Endothelial cell of umbilical vein (primary cell): ENCODE data around the gene MMP2. TPM values are rescaled to one million over a fixed set of nuclear protein-coding genes. Genes with fewer than 3 reads are reported as not detected.

Source experiments
- BruUV-seq: library from RNA; stranded (reverse); fragments of 400-500 nt; replicated peaks from 2 replicates; lab custom pipeline; 2021; lab: Mats Ljungman, UMichigan
- CTCF ChIA-PET: fragments of 300-600, 350-600 bp; sonication (Branson Sonifier 250); formaldehyde crosslinking; loops from one replicate; lab custom pipeline; 2021; ENCODE audit warnings: antibody characterized with exemption, inconsistent platforms; lab: Charles Lee
- POLR2A ChIA-PET: fragments of 300-600, 350-600 bp; sonication (Branson Sonifier 250); formaldehyde crosslinking; loops from one replicate; lab custom pipeline; 2021; ENCODE audit warnings: antibody characterized with exemption, inconsistent platforms; lab: Charles Lee
- DNase-seq: peaks from one replicate; pipeline ENCODE4 v3.0.0-alpha.2; 2011; ENCODE audit warnings: low read depth, low spot score
- FAIRE-seq: peaks from 2 replicates; lab custom pipeline; 2011; peaks lifted over from hg19 to GRCh38; lab: Jason Lieb, UNC
- H2AFZ ChIP-seq: 2 replicates; pipeline ENCODE4 v1.6.0; 2012; ENCODE audit warnings: low read depth, low read length, control low read depth, inconsistent platforms
- H3K27ac ChIP-seq: 2 replicates; pipeline ENCODE4 v1.5.1; 2011; ENCODE audit warnings: low read depth, mild to moderate bottlenecking, control low read depth, low read length, moderate library complexity; ENCODE audit not compliant: insufficient read depth
- H3K27me3 ChIP-seq, 2 experiments: 2 replicates each; pipeline versions ENCODE4 v1.6.0 to v1.6.1; 2011; ENCODE audit warnings: low read length in 2 of 2, mixed read lengths in 1 of 2; ENCODE audit not compliant: control insufficient read depth in 2 of 2, insufficient read depth in 2 of 2
- H3K36me3 ChIP-seq, 2 experiments: 2 replicates in 1 of 2; 3 replicates in 1 of 2; pipeline ENCODE4 v1.5.1; 2011; ENCODE audit warnings: low read length in 2 of 2, mild to moderate bottlenecking in 1 of 2, moderate library complexity in 1 of 2; ENCODE audit not compliant: control insufficient read depth in 2 of 2, insufficient read depth in 2 of 2; ENCODE audit errors: extremely low read depth in 1 of 2
- H3K4me1 ChIP-seq: 3 replicates; pipeline ENCODE4 v1.5.1; 2011; ENCODE audit warnings: mild to moderate bottlenecking, low read length; ENCODE audit not compliant: control insufficient read depth, insufficient read depth; ENCODE audit errors: extremely low read depth
- H3K4me2 ChIP-seq: 2 replicates; pipeline ENCODE4 v1.6.1; 2011; ENCODE audit warnings: low read length, control low read depth, mixed read lengths; ENCODE audit not compliant: insufficient read depth
- H3K4me3 ChIP-seq, 3 experiments: fragments of 200-600 bp in 1 of 3; sonication (generic), shearing (Covaris generic) in 1 of 3; replicated peaks in 1 of 3; 2 replicates each; pipeline ENCODE4 v1.5.1; 2011 to 2016; ENCODE audit warnings: control low read depth in 3 of 3, low read length in 3 of 3, mild to moderate bottlenecking in 2 of 3, inconsistent platforms in 1 of 3, low read depth in 1 of 3, moderate library complexity in 1 of 3; ENCODE audit not compliant: insufficient read depth in 1 of 3
- H3K79me2 ChIP-seq: 2 replicates; pipeline ENCODE4 v1.6.0; 2012; ENCODE audit warnings: low read length, inconsistent platforms; ENCODE audit not compliant: control insufficient read depth, insufficient read depth
- H3K9ac ChIP-seq: replicated peaks from 2 replicates; pipeline ENCODE3; 2011; ENCODE audit warnings: low read length, control low read depth; ENCODE audit not compliant: insufficient read depth; ENCODE audit errors: extremely low read depth
- H3K9me1 ChIP-seq: replicated peaks from 3 replicates; pipeline ENCODE4 v1.6.0; 2011; ENCODE audit warnings: mild to moderate bottlenecking, low read length; ENCODE audit not compliant: control insufficient read depth, insufficient read depth; ENCODE audit errors: extremely low read depth
- H3K9me3 ChIP-seq: replicated peaks from 2 replicates; pipeline ENCODE4 v1.5.1; 2012; ENCODE audit warnings: low read length, inconsistent platforms; ENCODE audit not compliant: control insufficient read depth, insufficient read depth
- H4K20me1 ChIP-seq: replicated peaks from 2 replicates; pipeline ENCODE3; 2011; ENCODE audit warnings: mild to moderate bottlenecking, low read length; ENCODE audit not compliant: control insufficient read depth, insufficient read depth; ENCODE audit errors: extremely low read depth
- CTCF ChIP-seq, 2 donors: IDR thresholded peaks; 1 replicate in 1 of 2; 2 replicates in 1 of 2; pipeline ENCODE4 v1.5.1; 2011; ENCODE audit warnings: low read length in 2 of 2, mild to moderate bottlenecking in 2 of 2, moderate library complexity in 2 of 2, control low read depth in 1 of 2, inconsistent platforms in 1 of 2, low read depth in 1 of 2; ENCODE audit not compliant: insufficient read depth in 1 of 2; ENCODE audit errors: extremely low read depth in 1 of 2
- EZH2 ChIP-seq: IDR thresholded peaks from 2 replicates; pipeline ENCODE4 v1.6.1; 2012; ENCODE audit warnings: borderline replicate concordance, low read depth, mild to moderate bottlenecking, moderate library complexity, low read length, inconsistent platforms; ENCODE audit not compliant: severe bottlenecking
- GATA2 ChIP-seq: IDR thresholded peaks from 2 replicates; pipeline ENCODE4 v1.7.0; 2011; ENCODE audit warnings: low read depth, mild to moderate bottlenecking, moderate library complexity, mixed read lengths, low read length; ENCODE audit not compliant: insufficient read length, insufficient read depth
- JUN ChIP-seq: IDR thresholded peaks from 2 replicates; pipeline ENCODE4 v1.6.1; 2011; ENCODE audit warnings: borderline replicate concordance, low read depth; ENCODE audit not compliant: insufficient read length, insufficient read depth
- MAX ChIP-seq: IDR thresholded peaks from 2 replicates; pipeline ENCODE4 v1.6.1; 2011; ENCODE audit not compliant: insufficient read depth, insufficient read length
- POLR2A ChIP-seq: IDR thresholded peaks from 2 replicates; pipeline ENCODE4 v1.6.1; 2012; ENCODE audit warnings: low read depth, mild to moderate bottlenecking, control low read depth, low read length
- POLR2AphosphoS5 ChIP-seq: IDR thresholded peaks from 2 replicates; pipeline ENCODE4 v1.6.1; 2012; ENCODE audit warnings: low read depth, mild to moderate bottlenecking, control low read depth, low read length, moderate library complexity; ENCODE audit not compliant: insufficient read depth
- dilution Hi-C: fragments of 300-500 bp; cut with MboI; formaldehyde crosslinking; loops from one replicate; pipeline ENCODE4 v1.15.0; 2019; ENCODE audit warnings: low sequenced_read_pairs; ENCODE audit not compliant: extremely low pct_ligation_motif_present
- intact Hi-C: fragments of 100-400 bp; cut with micrococcal nuclease; formaldehyde crosslinking; loops from one replicate; pipeline ENCODE4 v1.10.0; 2022
- polyA plus RNA-seq, 4 experiments: library from polyadenylated mRNA; depleted of rRNA in 3 of 4; stranded (reverse) in 3 of 4; unstranded in 1 of 4; fragments of >200 nt; gene quantifications; 2 replicates each; pipeline versions ENCODE4 v1.2.1 to v1.2.3, GENCODE V29; 2011 to 2012; ENCODE audit warnings: missing spikeins in 1 of 4
- total RNA-seq: library from RNA; stranded (reverse); gene quantifications from 2 replicates; pipeline ENCODE4 v1.2.3, GENCODE V29; 2021

Gene MMP2
- total and polyA plus RNA-seq, 2 donors (not counting 3 experiments of a cell fraction or from before 2014, with no cell fraction given) = 771 to 1,508 TPM

DNA sequence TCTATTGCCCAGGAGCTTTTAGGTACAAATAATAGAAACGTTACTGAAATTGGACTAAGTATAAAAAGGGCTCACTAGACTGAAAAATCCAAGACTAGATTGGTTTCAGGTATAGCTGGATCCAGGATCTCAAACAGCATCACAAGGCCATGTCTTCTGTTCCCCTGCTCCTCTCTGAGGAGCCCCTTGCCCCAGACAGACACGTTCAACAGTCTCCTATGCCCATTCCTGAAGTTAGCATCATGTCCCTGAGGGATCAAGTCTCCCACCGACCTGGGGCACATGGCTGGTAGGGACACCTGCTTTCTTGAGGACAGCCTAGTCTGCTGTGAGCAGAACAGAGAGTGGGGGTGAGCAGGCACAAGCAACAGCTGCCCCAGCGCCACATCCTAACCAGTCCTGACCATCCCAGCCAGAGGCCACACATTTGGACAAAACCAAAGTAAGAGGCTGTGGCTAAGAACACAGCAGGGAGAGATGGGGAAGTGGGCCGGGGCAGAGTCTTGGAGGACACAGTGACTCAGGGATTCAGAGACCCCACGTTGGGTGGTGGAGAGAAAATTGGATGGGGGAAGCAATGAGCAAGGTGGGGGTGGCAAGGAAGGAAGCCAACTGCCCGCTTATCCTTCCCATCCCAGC, 10.5 kb upstream of the MMP2 start:
- Histone ChIP-seq H3K9me1 (no peaks in the 10 kb centered on the region), H3K4me3 (no peak overlapping the region), H3K36me3 (no peaks in the 10 kb centered on the region), H3K4me2 (no peak overlapping the region), H3K27ac (no peak overlapping the region), H3K9ac (no peak overlapping the region), H2AFZ (no peak overlapping the region), H3K9me3 (no peaks in the 10 kb centered on the region), H3K27me3 (no peaks in the 10 kb centered on the region), H3K4me1 (peaks cover 21% of the 10 kb centered on the region), H4K20me1 (no peaks in the 10 kb centered on the region), H3K79me2 (no peaks in the 10 kb centered on the region)
- DNase-seq (no peak), FAIRE-seq (no peak)
- no TSS peak for BruUV-seq
- ChIA-PET CTCF (interaction anchor here (1.0 to 3.1 kb wide), 4 partner anchors 231 to 237 kb away, joined by 3 to 15 read pairs (median 4); no protein-coding TSS in a partner anchor), POLR2A (interaction anchor here (1.1 kb wide), 1 partner anchor 11 kb away, joined by 5 read pairs; no protein-coding TSS in a partner anchor)
- dilution Hi-C loops = no loop called here
- TF ChIP-seq POLR2AphosphoS5 = no peak
- TF ChIP-seq POLR2A = no peak
- no peak for TF ChIP-seq EZH2
- no peak for TF ChIP-seq GATA2
- no peak for TF ChIP-seq MAX
- no peak for TF ChIP-seq CTCF (IDR thresholded peaks at IDR 0.05; ENCODE audit: extremely low read depth in 1 of 2, insufficient read depth in 1 of 2, low read depth in 1 of 2, low read length in 2 of 2)
- no peak for TF ChIP-seq JUN
- intact Hi-C loops = loop anchor here (10.0 kb wide), 1 partner anchor 1914 kb away; no protein-coding TSS in a partner anchor
